Bronchial epithelial cell (primary cell): ENCODE data around the gene RND1. TPM values are rescaled to one million over a fixed set of nuclear protein-coding genes. Genes with fewer than 3 reads are reported as not detected.
A peak's percentile ranks its signal among the peaks of the same experiment; 100 is the strongest.

ENCODE experiments used
- DNase-seq: peaks from one replicate; pipeline ENCODE4 v3.0.0-alpha.2; 2010; ENCODE audit warnings: low read depth
- FAIRE-seq: peaks from 2 replicates; lab custom pipeline; 2011; peaks lifted over from hg19 to GRCh38; lab: Jason Lieb, UNC
- H3K27me3 ChIP-seq: 2 replicates; pipeline ENCODE4 v1.5.1; 2011; ENCODE audit warnings: low read length; ENCODE audit not compliant: control insufficient read depth, insufficient read depth
- H3K36me3 ChIP-seq: 2 replicates; pipeline ENCODE4 v1.5.1; 2011; ENCODE audit warnings: low read length; ENCODE audit not compliant: control insufficient read depth, insufficient read depth
- H3K4me3 ChIP-seq: 2 replicates; pipeline ENCODE4 v1.5.1; 2011; ENCODE audit warnings: mild to moderate bottlenecking, low read depth, low read length, control low read depth
- CTCF ChIP-seq: IDR thresholded peaks from 2 replicates; pipeline ENCODE4 v1.5.1; 2011; ENCODE audit warnings: mild to moderate bottlenecking, moderate library complexity, low read length, control low read depth, inconsistent platforms; ENCODE audit not compliant: insufficient read depth, severe bottlenecking
- total RNA-seq: library from RNA; depleted of rRNA; stranded (reverse); fragments of >200 nt; gene quantifications from 2 replicates; pipeline ENCODE4 v1.2.1, GENCODE V29; 2014

The RND1 gene
- total RNA-seq, 1 donor from 2014 or later, result 2.9 TPM

- H3K36me3 ChIP-seq, result peaks cover 12% of the 10 kb centered on the region
- DNase-seq, result no peak
- H3K27me3 ChIP-seq, result no peaks in the 10 kb centered on the region
- FAIRE-seq, result no peak
- no peak for TF ChIP-seq CTCF
- H3K4me3 ChIP-seq, result no peak overlapping the region
Observed at GRCh38 chr12:48824905-48825304, 40.8 kb downstream of the RND1 start.

GRCh38 chr12:48824112-48824511 is 41.6 kb downstream of the RND1 start:
- no peak for TF ChIP-seq CTCF
- DNase-seq (peak; percentile 96), FAIRE-seq (peak; percentile 83)
- no peaks in the 10 kb centered on the region for H3K27me3 ChIP-seq
- H3K36me3 ChIP-seq, result peaks cover 9% of the 10 kb centered on the region
- no peak overlapping the region for H3K4me3 ChIP-seq

- Histone ChIP-seq H3K27me3 (no peaks in the 10 kb centered on the region), H3K4me3 (no peak overlapping the region), H3K36me3 (peaks cover 7% of the 10 kb centered on the region)
- no peak for FAIRE-seq
- no peak for TF ChIP-seq CTCF
- DNase-seq, result no peak
Observed at GRCh38 chr12:48823281-48823680, 42.4 kb downstream of the RND1 start.

- TF ChIP-seq CTCF, result no peak
- no peak for FAIRE-seq
- Histone ChIP-seq H3K27me3 (no peaks in the 10 kb centered on the region), H3K4me3 (no peak overlapping the region), H3K36me3 (peaks cover 6% of the 10 kb centered on the region)
- no peak for DNase-seq
Observed at GRCh38 chr12:48822711-48823110, 43.0 kb downstream of the RND1 start.

GRCh38 chr12:48822139-48822538 is 43.5 kb downstream of the RND1 start:
- H3K36me3 ChIP-seq, result peaks cover 4% of the 10 kb centered on the region
- DNase-seq (no peak), FAIRE-seq (no peak)
- no peak overlapping the region for H3K4me3 ChIP-seq
- H3K27me3 ChIP-seq, result no peaks in the 10 kb centered on the region
- no peak for TF ChIP-seq CTCF

GRCh38 chr12:48819986-48820725 is 45.5 kb downstream of the RND1 start:
- FAIRE-seq (no peak), DNase-seq (no peak)
- TF ChIP-seq CTCF, result no peak

More at GRCh38 chr12:48819986-48820725, 45.5 kb downstream of the RND1 start:
- Histone ChIP-seq H3K36me3 (peaks cover 2% of the 10 kb centered on the region), H3K27me3 (no peaks in the 10 kb centered on the region), H3K4me3 (no peak overlapping the region)
